Activated naive CD8-positive, alpha-beta T cell treated with anti-CD3 and anti-CD28 coated beads, Interleukin-2, amount 10 ng/mL, durations not matched to agents 7 days and 5 days (primary cell): ENCODE results near the gene NR1H3. TPM values are rescaled to one million over a fixed set of nuclear protein-coding genes. Genes with fewer than 3 reads are reported as not detected.

Experiments used
- ATAC-seq: fragments of 150-1000 bp; cut with Tn5 transposase; one replicate; pipeline ENCODE4 v1.10.0; 2021; ENCODE audit warnings: low read depth, moderate library complexity
- POLR2A ChIA-PET: fragments of 350-600 bp; sonication (Branson Sonifier 250); formaldehyde crosslinking; loops from one replicate; lab custom pipeline; 2021; ENCODE audit warnings: antibody characterized with exemption; lab: Charles Lee
- DNase-seq: peaks from one replicate; pipeline ENCODE4 v3.0.0; 2021
- H3K27ac Mint-ChIP-seq: one replicate; pipeline ENCODE4 v1.8.0; 2022; ENCODE audit warnings: mild to moderate bottlenecking, mixed read lengths
- H3K27me3 Mint-ChIP-seq: one replicate; pipeline ENCODE4 v1.8.0; 2022; ENCODE audit warnings: mild to moderate bottlenecking, moderate library complexity, mixed read lengths
- H3K36me3 Mint-ChIP-seq: one replicate; pipeline ENCODE4 v1.8.0; 2021; ENCODE audit warnings: mild to moderate bottlenecking, mixed read lengths
- H3K4me1 Mint-ChIP-seq: one replicate; pipeline ENCODE4 v1.8.0; 2021; ENCODE audit warnings: mixed read lengths
- H3K4me3 Mint-ChIP-seq: one replicate; pipeline ENCODE4 v1.8.0; 2022; ENCODE audit warnings: mild to moderate bottlenecking, moderate library complexity, mixed read lengths
- H3K9me3 Mint-ChIP-seq: one replicate; pipeline ENCODE4 v1.8.0; 2021; ENCODE audit warnings: mixed read lengths
- total RNA-seq, 2 experiments: library from RNA; stranded (reverse); gene quantifications; one replicate each; pipeline ENCODE4 v1.2.3, GENCODE V29; 2021

Gene NR1H3
- total RNA-seq, 2 experiments from 2014 or later: 11.7 to 15.1 TPM

GRCh38 chr11:47247502-47247901 is 10.3 kb upstream of the NR1H3 start:
- peak overlapping the region; percentile 98 for H3K4me3 Mint-ChIP-seq
- no peaks in the 10 kb centered on the region for H3K27me3 Mint-ChIP-seq
- ATAC-seq (no peak), DNase-seq (no peak)
- peaks cover under 1% of the 10 kb centered on the region for H3K36me3 Mint-ChIP-seq
- peaks cover 19% of the 10 kb centered on the region for H3K4me1 Mint-ChIP-seq
- no peaks in the 10 kb centered on the region for H3K9me3 Mint-ChIP-seq
- H3K27ac Mint-ChIP-seq: peak overlapping the region; percentile 98
- POLR2A ChIA-PET: interaction anchor here (0.6 to 4.7 kb wide), 8 partner anchors 8 to 62 kb away, joined by 3 to 59 read pairs (median 21); partner anchors contain the start of genes DDB2, MADD and NR1H3

- POLR2A ChIA-PET: interaction anchor here (0.6 to 4.7 kb wide), 17 partner anchors 9 to 361 kb away, joined by 3 to 59 read pairs (median 5); partner anchors contain the start of genes DDB2, MADD, NR1H3 and PACSIN3
Measured at GRCh38 chr11:47248304-47248663, 9.5 kb upstream of the NR1H3 start.

GRCh38 chr11:47248664-47249377 is 9.0 kb upstream of the NR1H3 start, which contains the start of gene ACP2:
ACP2 (minus strand) TSS chr11:47248814; CDS start chr11:47248789, 25 bp downstream.
- POLR2A ChIA-PET: interaction anchor here (0.6 to 4.7 kb wide), 17 partner anchors 10 to 360 kb away, joined by 3 to 59 read pairs (median 5); partner anchors contain the start of genes DDB2, MADD, NR1H3 and PACSIN3
- H3K4me1 Mint-ChIP-seq: peaks cover 19% of the 10 kb centered on the region

More at GRCh38 chr11:47248304-47248663, 9.5 kb upstream of the NR1H3 start:
- Mint-ChIP-seq H3K9me3 (no peaks in the 10 kb centered on the region), H3K27me3 (no peaks in the 10 kb centered on the region), H3K27ac (peak overlapping the region; percentile 98), H3K4me1 (peaks cover 19% of the 10 kb centered on the region), H3K36me3 (no peaks in the 10 kb centered on the region), H3K4me3 (peak overlapping the region; percentile 98)
- no peak for ATAC-seq
- DNase-seq: no peak

GRCh38 chr11:47249378-47249715 is 8.4 kb upstream of the NR1H3 start:
- ATAC-seq (no peak), DNase-seq (no peak)
- H3K27me3 Mint-ChIP-seq: no peaks in the 10 kb centered on the region
- POLR2A ChIA-PET: interaction anchor here (1.3 to 4.7 kb wide), 10 partner anchors 9 to 178 kb away, joined by 3 to 59 read pairs (median 14); partner anchors contain the start of genes DDB2, MADD, NR1H3 and PACSIN3
- peak overlapping the region; percentile 98 for H3K4me3 Mint-ChIP-seq
- H3K4me1 Mint-ChIP-seq: peaks cover 19% of the 10 kb centered on the region
- no peaks in the 10 kb centered on the region for H3K9me3 Mint-ChIP-seq
- H3K27ac Mint-ChIP-seq: peak overlapping the region; percentile 98
- H3K36me3 Mint-ChIP-seq: no peaks in the 10 kb centered on the region

More at GRCh38 chr11:47248664-47249377, 9.0 kb upstream of the NR1H3 start, which contains the start of gene ACP2:
- Mint-ChIP-seq H3K4me3 (peak within 1 kb of the TSS; percentile 98), H3K9me3 (no peaks in the 10 kb centered on the region), H3K36me3 (no peaks in the 10 kb centered on the region), H3K27me3 (no peaks in the 10 kb centered on the region), H3K27ac (peak within 1 kb of the TSS; percentile 98)
- DNase-seq (peak; percentile 89), ATAC-seq (peak; percentile 97)

GRCh38 chr11:47251751-47252150 is 6.0 kb upstream of the NR1H3 start:
- H3K4me3 Mint-ChIP-seq: no peak overlapping the region
- no peak overlapping the region for H3K27ac Mint-ChIP-seq
- peaks cover 24% of the 10 kb centered on the region for H3K4me1 Mint-ChIP-seq
- POLR2A ChIA-PET: no interaction called here
- no peak for DNase-seq
- no peaks in the 10 kb centered on the region for H3K27me3 Mint-ChIP-seq
- no peaks in the 10 kb centered on the region for H3K36me3 Mint-ChIP-seq
- ATAC-seq: no peak
- H3K9me3 Mint-ChIP-seq: no peaks in the 10 kb centered on the region

- POLR2A ChIA-PET: no interaction called here
- Mint-ChIP-seq H3K27me3 (no peaks in the 10 kb centered on the region), H3K4me1 (peaks cover 16% of the 10 kb centered on the region), H3K9me3 (no peaks in the 10 kb centered on the region), H3K4me3 (no peak overlapping the region), H3K36me3 (no peaks in the 10 kb centered on the region), H3K27ac (no peak overlapping the region)
- ATAC-seq (no peak), DNase-seq (no peak)
Measured at GRCh38 chr11:47253660-47254059, 4.1 kb upstream of the NR1H3 start.

GRCh38 chr11:47254386-47254785 is 3.4 kb upstream of the NR1H3 start:
- Mint-ChIP-seq H3K36me3 (no peaks in the 10 kb centered on the region), H3K27me3 (no peaks in the 10 kb centered on the region), H3K4me3 (no peak overlapping the region), H3K9me3 (no peaks in the 10 kb centered on the region), H3K27ac (peak overlapping the region; percentile 47), H3K4me1 (peaks cover 17% of the 10 kb centered on the region)
- ATAC-seq: no peak
- DNase-seq: no peak
- POLR2A ChIA-PET: no interaction called here

- POLR2A ChIA-PET: interaction anchor here (0.6 kb wide), 1 partner anchor 503 kb away, joined by 3 read pairs; no protein-coding TSS in a partner anchor
- H3K4me3 Mint-ChIP-seq: no peak overlapping the region
- H3K27ac Mint-ChIP-seq: no peak overlapping the region
- H3K4me1 Mint-ChIP-seq: peaks cover 23% of the 10 kb centered on the region
- H3K36me3 Mint-ChIP-seq: no peaks in the 10 kb centered on the region
- no peaks in the 10 kb centered on the region for H3K9me3 Mint-ChIP-seq
- no peaks in the 10 kb centered on the region for H3K27me3 Mint-ChIP-seq
- ATAC-seq (no peak), DNase-seq (no peak)
Measured at GRCh38 chr11:47256374-47256773, 1.4 kb upstream of the NR1H3 start.

GRCh38 chr11:47257177-47257516 is 649 bp upstream of the NR1H3 start:
- Mint-ChIP-seq H3K36me3 (no peaks in the 10 kb centered on the region), H3K9me3 (no peaks in the 10 kb centered on the region), H3K27ac (no peak overlapping the region), H3K4me1 (peaks cover 23% of the 10 kb centered on the region), H3K27me3 (no peaks in the 10 kb centered on the region), H3K4me3 (no peak overlapping the region)
- POLR2A ChIA-PET: interaction anchor here (0.6 to 3.9 kb wide), 4 partner anchors 9 to 502 kb away, joined by 3 to 38 read pairs (median 14); partner anchors contain the start of genes ACP2 and DDB2
- no peak for ATAC-seq
- no peak for DNase-seq

GRCh38 chr11:47258317-47258902 is 614 bp downstream of the NR1H3 start:
- Mint-ChIP-seq H3K36me3 (no peaks in the 10 kb centered on the region), H3K4me3 (peak overlapping the region; percentile 15), H3K27me3 (no peaks in the 10 kb centered on the region), H3K4me1 (peaks cover 23% of the 10 kb centered on the region), H3K27ac (peak overlapping the region; percentile 71), H3K9me3 (no peaks in the 10 kb centered on the region)
- POLR2A ChIA-PET: interaction anchor here (1.2 to 3.9 kb wide), 8 partner anchors 10 to 43 kb away, joined by 3 to 38 read pairs (median 9); partner anchors contain the start of genes ACP2, DDB2 and MADD
- ATAC-seq: no peak
- DNase-seq: no peak

GRCh38 chr11:47259232-47259977 is 1.6 kb downstream of the NR1H3 start:
- H3K9me3 Mint-ChIP-seq: no peaks in the 10 kb centered on the region
- H3K27ac Mint-ChIP-seq: peak overlapping the region; percentile 79
- H3K36me3 Mint-ChIP-seq: no peaks in the 10 kb centered on the region
- H3K4me3 Mint-ChIP-seq: no peak overlapping the region
- ATAC-seq (peak; percentile 83), DNase-seq (peak; percentile 52)
- peaks cover 23% of the 10 kb centered on the region for H3K4me1 Mint-ChIP-seq
- no peaks in the 10 kb centered on the region for H3K27me3 Mint-ChIP-seq
- POLR2A ChIA-PET: interaction anchor here (0.5 to 3.9 kb wide), 9 partner anchors 9 to 51 kb away, joined by 3 to 38 read pairs (median 6); partner anchors contain the start of genes ACP2, DDB2 and MADD

- Mint-ChIP-seq H3K36me3 (no peaks in the 10 kb centered on the region), H3K9me3 (no peaks in the 10 kb centered on the region), H3K27me3 (no peaks in the 10 kb centered on the region), H3K4me1 (peaks cover 24% of the 10 kb centered on the region), H3K27ac (no peak overlapping the region), H3K4me3 (no peak overlapping the region)
- ATAC-seq: no peak
- POLR2A ChIA-PET: interaction anchor here (0.5 to 3.9 kb wide), 6 partner anchors 8 to 50 kb away, joined by 4 to 38 read pairs (median 9); partner anchors contain the start of genes ACP2 and MADD
- no peak for DNase-seq
Measured at GRCh38 chr11:47260366-47260765, 2.6 kb downstream of the NR1H3 start.
